ENCODE results near the gene MEGF10.

MEGF10 gene

DNA sequence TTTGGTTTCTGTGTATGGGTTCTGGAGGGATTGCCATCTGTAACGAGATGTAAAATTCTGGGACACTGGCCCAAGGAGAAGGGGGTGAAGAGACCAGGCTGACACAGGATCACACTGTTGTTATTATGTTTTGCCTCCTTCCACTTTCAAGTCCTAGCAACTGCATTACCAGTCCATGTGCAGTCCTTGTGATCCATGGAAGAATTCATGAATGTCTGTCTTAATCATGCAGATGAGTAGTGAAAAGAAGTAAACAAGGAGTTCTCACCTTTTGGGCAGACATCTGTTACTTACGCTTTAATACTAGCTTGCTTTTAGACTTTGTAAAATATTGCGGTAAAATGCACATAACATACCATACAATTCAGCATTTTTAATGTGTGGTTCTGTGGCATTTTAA, 18.3 kb downstream of the MEGF10 start:
- peaks cover 4% of the 10 kb centered on the region for H3K27me3 ChIP-seq
- H3K27ac ChIP-seq: no peak overlapping the region
- H3K4me1 ChIP-seq (ENCODE audit: control insufficient read depth in 1 of 2, insufficient read depth in 1 of 2, low read depth in 1 of 2, low read length in 1 of 2): no peaks in the 10 kb centered on the region
- no peaks in the 10 kb centered on the region for H3K9me3 ChIP-seq
- no peaks in the 10 kb centered on the region for H3K36me3 ChIP-seq
- TF ChIP-seq, protein P1, sequence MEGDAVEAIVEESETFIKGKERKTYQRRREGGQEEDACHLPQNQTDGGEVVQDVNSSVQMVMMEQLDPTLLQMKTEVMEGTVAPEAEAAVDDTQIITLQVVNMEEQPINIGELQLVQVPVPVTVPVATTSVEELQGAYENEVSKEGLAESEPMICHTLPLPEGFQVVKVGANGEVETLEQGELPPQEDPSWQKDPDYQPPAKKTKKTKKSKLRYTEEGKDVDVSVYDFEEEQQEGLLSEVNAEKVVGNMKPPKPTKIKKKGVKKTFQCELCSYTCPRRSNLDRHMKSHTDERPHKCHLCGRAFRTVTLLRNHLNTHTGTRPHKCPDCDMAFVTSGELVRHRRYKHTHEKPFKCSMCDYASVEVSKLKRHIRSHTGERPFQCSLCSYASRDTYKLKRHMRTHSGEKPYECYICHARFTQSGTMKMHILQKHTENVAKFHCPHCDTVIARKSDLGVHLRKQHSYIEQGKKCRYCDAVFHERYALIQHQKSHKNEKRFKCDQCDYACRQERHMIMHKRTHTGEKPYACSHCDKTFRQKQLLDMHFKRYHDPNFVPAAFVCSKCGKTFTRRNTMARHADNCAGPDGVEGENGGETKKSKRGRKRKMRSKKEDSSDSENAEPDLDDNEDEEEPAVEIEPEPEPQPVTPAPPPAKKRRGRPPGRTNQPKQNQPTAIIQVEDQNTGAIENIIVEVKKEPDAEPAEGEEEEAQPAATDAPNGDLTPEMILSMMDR (IDR thresholded peaks at IDR 0.05): no peak
- no peak overlapping the region for H3K4me3 ChIP-seq (ENCODE audit: low read depth in 1 of 2, low read length in 1 of 2)

DNA sequence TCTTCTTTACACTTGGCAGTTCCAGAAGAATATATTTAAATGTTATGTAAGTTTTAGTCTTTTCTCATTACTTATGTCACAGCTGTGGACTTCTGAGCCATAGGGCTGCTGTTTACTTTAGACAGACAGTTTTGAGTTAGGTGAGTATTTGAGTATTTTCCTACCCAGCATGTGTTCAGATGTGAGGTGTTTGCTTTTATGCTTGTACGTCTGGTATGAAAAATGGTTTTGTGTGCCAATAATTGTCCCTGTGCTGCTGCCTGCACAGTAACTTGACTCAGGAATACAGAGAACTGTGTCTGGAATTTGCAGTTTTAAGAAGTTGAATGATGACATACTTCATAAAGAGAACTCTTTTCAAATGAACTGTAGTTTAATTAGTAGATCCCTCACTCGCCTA, 20.8 kb downstream of the MEGF10 start:
- Histone ChIP-seq H3K4me3 (ENCODE audit: low read depth in 1 of 2, low read length in 1 of 2) (no peak overlapping the region), H3K27me3 (peaks cover 9% of the 10 kb centered on the region), H3K36me3 (no peaks in the 10 kb centered on the region), H3K4me1 (ENCODE audit: control insufficient read depth in 1 of 2, insufficient read depth in 1 of 2, low read depth in 1 of 2, low read length in 1 of 2) (no peaks in the 10 kb centered on the region), H3K9me3 (no peaks in the 10 kb centered on the region), H3K27ac (no peak overlapping the region)
- TF ChIP-seq, protein P1 (IDR thresholded peaks at IDR 0.05): no peak

DNA sequence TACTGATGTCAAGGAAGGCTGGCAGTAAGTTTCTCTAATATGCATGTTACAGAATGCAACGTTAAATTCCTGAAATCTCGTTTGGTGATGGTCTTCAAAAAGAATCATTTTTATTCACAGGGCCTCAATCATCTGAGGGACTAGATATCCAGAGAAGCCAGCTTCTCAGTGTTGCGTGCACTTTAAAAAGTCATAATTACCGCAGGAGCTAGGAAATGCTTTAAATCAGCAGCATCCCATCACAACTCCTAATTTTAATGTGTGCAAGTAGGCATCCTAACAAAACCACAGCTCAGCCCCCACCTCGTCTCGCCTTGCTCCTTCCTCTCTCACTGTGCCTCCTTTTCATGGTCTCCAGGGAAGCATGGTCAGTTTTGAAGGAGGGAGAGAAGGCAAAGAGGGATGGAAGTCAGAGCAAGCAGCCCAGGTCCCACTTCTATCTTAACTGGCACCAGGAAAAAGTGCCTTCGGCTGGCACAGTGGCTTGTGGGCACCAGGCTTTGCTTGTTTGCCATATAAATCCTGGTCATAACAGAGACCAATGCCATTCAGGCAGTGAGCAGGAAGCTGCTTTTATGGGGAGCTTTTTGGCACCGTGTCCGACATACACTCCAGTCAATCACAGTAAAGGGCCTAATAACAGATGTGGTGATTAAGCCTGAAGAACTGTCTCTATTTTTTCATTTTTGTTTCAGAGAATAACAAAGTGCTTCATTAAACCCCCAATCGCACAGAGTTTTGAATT, 21.4 kb downstream of the MEGF10 start:
- TF ChIP-seq, protein P1 (IDR thresholded peaks at IDR 0.05): no peak
- no peaks in the 10 kb centered on the region for H3K4me1 ChIP-seq (ENCODE audit: control insufficient read depth in 1 of 2, insufficient read depth in 1 of 2, low read depth in 1 of 2, low read length in 1 of 2)

DNA sequence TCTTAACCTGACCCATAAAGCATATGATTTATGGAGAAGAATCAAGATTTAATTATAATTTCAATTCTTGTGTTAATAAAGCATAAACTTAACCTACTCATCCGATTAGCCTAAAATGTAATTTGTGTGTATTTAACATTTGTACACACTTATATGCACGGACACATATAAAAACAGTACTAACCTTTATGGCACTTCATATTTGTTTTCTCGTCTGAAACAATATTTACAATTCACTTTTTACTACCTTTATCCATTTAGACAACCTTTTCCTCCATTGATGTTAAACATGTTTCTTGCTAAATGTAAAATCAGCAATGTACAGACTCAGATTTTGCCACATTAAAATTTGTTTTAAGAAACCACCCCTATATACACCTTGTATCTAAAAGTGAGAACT, 22.8 kb downstream of the MEGF10 start:
- Histone ChIP-seq H3K4me3 (ENCODE audit: low read depth in 1 of 2, low read length in 1 of 2) (no peak overlapping the region), H3K36me3 (no peaks in the 10 kb centered on the region), H3K27ac (no peak overlapping the region), H3K4me1 (ENCODE audit: control insufficient read depth in 1 of 2, insufficient read depth in 1 of 2, low read depth in 1 of 2, low read length in 1 of 2) (no peaks in the 10 kb centered on the region), H3K27me3 (peaks cover 9% of the 10 kb centered on the region), H3K9me3 (no peaks in the 10 kb centered on the region)
- TF ChIP-seq, protein P1 (IDR thresholded peaks at IDR 0.05): no peak

More for the DNA sequence above, 21.4 kb downstream of the MEGF10 start:
- H3K9me3 ChIP-seq: no peaks in the 10 kb centered on the region
- H3K27me3 ChIP-seq: peaks cover 9% of the 10 kb centered on the region
- no peaks in the 10 kb centered on the region for H3K36me3 ChIP-seq
- no peak overlapping the region for H3K27ac ChIP-seq
- H3K4me3 ChIP-seq (ENCODE audit: low read depth in 1 of 2, low read length in 1 of 2): no peak overlapping the region

DNA sequence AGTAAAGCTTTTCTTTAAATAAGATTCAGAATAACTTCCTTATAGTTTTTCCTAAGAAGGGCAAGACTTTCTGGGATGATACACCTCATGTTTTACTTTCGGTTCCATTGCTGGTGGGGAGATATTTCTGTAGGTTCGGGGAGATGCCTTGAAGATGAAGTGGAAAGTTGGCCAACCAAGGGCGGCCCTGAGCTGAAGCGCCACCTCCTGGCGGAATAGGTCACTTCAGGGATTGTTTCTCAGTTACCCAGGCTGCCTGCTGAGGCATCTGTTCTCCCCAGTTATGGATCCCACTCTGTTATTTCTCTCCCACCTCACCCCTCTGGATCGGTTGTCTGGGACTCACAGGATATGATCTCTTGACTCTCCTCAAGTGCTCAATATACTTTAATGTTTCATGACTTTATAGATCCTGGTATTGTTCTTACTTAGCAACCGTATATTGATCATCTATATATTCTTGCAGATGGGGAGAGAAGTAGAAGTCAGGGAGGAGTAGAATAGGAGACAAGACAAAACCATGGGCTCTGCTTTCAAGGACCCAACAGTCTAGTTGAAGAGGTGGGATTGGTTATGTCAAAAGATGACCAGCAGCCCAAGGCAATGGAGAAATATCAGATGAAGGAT, 23.4 kb downstream of the MEGF10 start:
- Histone ChIP-seq H3K27ac (no peak overlapping the region), H3K36me3 (no peaks in the 10 kb centered on the region), H3K4me1 (ENCODE audit: control insufficient read depth in 1 of 2, insufficient read depth in 1 of 2, low read depth in 1 of 2, low read length in 1 of 2) (no peaks in the 10 kb centered on the region), H3K4me3 (ENCODE audit: low read depth in 1 of 2, low read length in 1 of 2) (no peak overlapping the region), H3K9me3 (no peaks in the 10 kb centered on the region), H3K27me3 (peaks cover 9% of the 10 kb centered on the region)
- TF ChIP-seq, protein P1 (IDR thresholded peaks at IDR 0.05): peak; percentile 54
